NOMO-1 (cell line): ENCODE measurements around the gene NPVF.

ENCODE experiments used
- DNase-seq, 2 experiments: peaks; one replicate each; lab custom pipeline; 2025; ENCODE audit not compliant: unreplicated experiment in 2 of 2; lab: John Stamatoyannopoulos, UW

The NPVF gene

GRCh38 chr7:25228386-25228785 is at the start of gene NPVF:
Gene NPVF (minus strand): TSS chr7:25228486. CDS start chr7:25228439, 47 bp downstream.
- DNase-seq: no peak

GRCh38 chr7:25272265-25272664 is 44.0 kb upstream of the NPVF start:
- DNase-seq: peak; percentile 15 to 50

GRCh38 chr7:25263337-25263736 is 35.1 kb upstream of the NPVF start:
- no peak for DNase-seq

- no peak for DNase-seq
Measured at GRCh38 chr7:25262586-25262985, 34.3 kb upstream of the NPVF start.

GRCh38 chr7:25261545-25262140 is 33.4 kb upstream of the NPVF start:
- peak in 1 of 2 experiments; percentile 2 for DNase-seq

GRCh38 chr7:25260862-25261494 is 32.7 kb upstream of the NPVF start:
- DNase-seq: peak; percentile 86 to 99

GRCh38 chr7:25259487-25260243 is 31.4 kb upstream of the NPVF start:
- DNase-seq: peak; percentile 63 to 82

- DNase-seq: no peak
Measured at GRCh38 chr7:25256333-25256819, 28.1 kb upstream of the NPVF start.

- DNase-seq: no peak
Measured at GRCh38 chr7:25255611-25256332, 27.5 kb upstream of the NPVF start.

- DNase-seq: no peak
Measured at GRCh38 chr7:25254604-25255003, 26.3 kb upstream of the NPVF start.

GRCh38 chr7:25253714-25254113 is 25.4 kb upstream of the NPVF start:
- no peak for DNase-seq

- no peak for DNase-seq
Measured at GRCh38 chr7:25250386-25250785, 22.1 kb upstream of the NPVF start.

GRCh38 chr7:25249772-25250171 is 21.5 kb upstream of the NPVF start:
- no peak for DNase-seq

GRCh38 chr7:25246306-25246705 is 18.0 kb upstream of the NPVF start:
- DNase-seq: no peak

GRCh38 chr7:25244254-25245033 is 16.2 kb upstream of the NPVF start:
- DNase-seq: no peak

GRCh38 chr7:25242678-25243077 is 14.4 kb upstream of the NPVF start:
- no peak for DNase-seq

- no peak for DNase-seq
Measured at GRCh38 chr7:25240896-25241295, 12.6 kb upstream of the NPVF start.

- no peak for DNase-seq
Measured at GRCh38 chr7:25240340-25240739, 12.1 kb upstream of the NPVF start.

- no peak for DNase-seq
Measured at GRCh38 chr7:25239888-25240287, 11.6 kb upstream of the NPVF start.

- DNase-seq: no peak
Measured at GRCh38 chr7:25238066-25238725, 9.9 kb upstream of the NPVF start.
